ENCODE measurements around the gene PNPLA5.

DNA sequence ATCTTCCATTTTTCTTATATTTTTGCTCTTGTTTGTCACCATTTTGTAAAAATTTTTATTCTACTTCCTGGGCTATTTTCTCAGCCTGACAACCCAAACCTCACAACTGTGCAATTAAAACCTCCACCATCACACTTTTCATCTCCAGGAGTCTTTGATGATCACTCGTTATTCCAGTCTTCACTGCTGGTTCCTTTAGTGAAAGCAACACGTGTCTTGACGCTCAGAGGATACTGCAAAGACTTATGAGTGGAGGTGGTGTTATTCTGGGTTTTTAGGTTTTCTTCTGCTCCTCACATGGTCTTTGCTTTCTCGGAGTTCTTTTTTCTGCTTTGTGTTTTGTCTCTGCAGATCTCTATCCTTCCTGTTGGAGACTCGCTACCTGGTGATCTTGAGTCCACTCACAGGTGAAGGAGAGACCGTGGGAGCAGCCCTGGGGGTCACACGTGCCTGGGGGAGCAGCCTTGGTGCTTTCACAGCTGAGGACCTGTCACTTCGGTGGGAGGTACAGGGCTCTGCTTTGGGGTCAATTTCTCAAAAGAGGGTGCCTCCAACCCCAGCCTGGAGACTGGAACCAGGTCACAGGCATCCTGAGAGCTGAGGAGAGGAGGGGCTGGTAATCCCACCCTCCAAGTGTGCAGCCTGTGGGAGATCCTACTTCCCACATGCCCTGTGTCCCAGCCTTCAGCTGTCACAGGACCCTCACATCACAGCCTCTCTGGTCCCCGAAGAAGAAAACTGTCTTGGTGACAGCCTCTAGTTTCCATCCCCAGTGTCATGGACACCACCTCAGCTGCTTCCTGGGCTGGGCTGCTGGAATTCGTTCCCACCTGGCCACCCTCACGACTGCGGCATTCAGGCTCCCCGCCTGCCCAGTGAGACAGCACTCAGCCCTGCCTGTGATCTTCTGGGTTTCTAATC, 40.5 kb downstream of the PNPLA5 start:
- TF ChIP-seq CTCF (IDR thresholded peaks at IDR 0.05) (no peak), POLR2A (IDR thresholded peaks at IDR 0.05) (no peak)

All from sigmoid colon (tissue), 3 donors.